ENCODE results near the gene KIF5C. TPM values are rescaled to one million over a fixed set of nuclear protein-coding genes. Genes with fewer than 3 reads are reported as not detected.

KIF5C gene
- total and polyA plus RNA-seq, 8 donors = under 0.01 to 14.7 (median 2.4) TPM

DNA sequence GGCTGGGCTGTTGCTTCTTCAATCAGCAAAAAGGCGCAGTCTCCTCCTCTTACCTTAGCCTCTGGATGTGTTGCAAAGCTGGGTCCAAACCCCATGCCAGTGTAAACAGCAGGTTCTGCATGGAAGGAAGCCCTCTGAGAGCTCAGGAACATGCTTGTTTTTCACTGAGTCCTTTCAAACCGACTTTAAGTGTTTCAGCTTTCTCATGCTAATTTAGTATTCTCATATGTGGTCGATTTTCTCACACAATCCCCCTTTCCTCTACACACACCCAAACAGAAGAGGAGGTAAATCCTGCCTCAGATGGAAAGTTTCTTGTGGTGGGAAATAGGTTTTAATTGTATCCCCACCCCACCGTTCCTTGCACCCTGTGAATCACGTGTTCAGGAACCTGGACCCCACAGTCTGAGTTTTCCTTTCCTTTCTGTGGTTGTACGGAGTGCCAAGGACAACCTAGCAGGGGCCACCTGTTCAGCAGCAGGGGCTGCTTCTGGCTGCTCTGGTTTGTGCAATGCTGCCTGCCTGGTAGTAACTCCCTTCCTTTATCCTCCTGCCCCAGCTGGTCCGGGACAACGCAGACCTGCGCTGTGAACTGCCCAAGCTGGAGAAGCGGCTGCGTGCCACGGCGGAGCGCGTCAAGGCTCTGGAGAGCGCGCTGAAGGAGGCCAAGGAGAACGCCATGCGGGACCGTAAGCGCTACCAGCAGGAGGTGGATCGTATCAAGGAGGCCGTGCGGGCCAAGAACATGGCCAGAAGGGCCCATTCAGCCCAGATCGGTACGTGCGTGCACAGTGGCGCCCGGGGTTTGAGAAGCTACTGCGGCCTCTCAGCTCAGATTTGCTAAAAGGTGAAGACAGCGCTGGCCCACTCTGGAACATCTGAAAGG, 134.8 kb downstream of the KIF5C start:
- Histone ChIP-seq H3K27ac (no peak overlapping the region), H3K4me1 (no peaks in the 10 kb centered on the region), H3K27me3 (no peaks in the 10 kb centered on the region), H3K9me3 (no peaks in the 10 kb centered on the region), H3K36me3 (peaks cover 0 to 10% (median 0%) of the 10 kb centered on the region in 4 donors), H3K4me3 (no peak overlapping the region)
- DNase-seq = no peak
- TF ChIP-seq, protein P1, sequence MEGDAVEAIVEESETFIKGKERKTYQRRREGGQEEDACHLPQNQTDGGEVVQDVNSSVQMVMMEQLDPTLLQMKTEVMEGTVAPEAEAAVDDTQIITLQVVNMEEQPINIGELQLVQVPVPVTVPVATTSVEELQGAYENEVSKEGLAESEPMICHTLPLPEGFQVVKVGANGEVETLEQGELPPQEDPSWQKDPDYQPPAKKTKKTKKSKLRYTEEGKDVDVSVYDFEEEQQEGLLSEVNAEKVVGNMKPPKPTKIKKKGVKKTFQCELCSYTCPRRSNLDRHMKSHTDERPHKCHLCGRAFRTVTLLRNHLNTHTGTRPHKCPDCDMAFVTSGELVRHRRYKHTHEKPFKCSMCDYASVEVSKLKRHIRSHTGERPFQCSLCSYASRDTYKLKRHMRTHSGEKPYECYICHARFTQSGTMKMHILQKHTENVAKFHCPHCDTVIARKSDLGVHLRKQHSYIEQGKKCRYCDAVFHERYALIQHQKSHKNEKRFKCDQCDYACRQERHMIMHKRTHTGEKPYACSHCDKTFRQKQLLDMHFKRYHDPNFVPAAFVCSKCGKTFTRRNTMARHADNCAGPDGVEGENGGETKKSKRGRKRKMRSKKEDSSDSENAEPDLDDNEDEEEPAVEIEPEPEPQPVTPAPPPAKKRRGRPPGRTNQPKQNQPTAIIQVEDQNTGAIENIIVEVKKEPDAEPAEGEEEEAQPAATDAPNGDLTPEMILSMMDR (IDR thresholded peaks at IDR 0.05) = no peak
- no peak for TF ChIP-seq POLR2AphosphoS5 (IDR thresholded peaks at IDR 0.05)
- 91 to 94% (median 94%) methylated on average over 31 of the region's 31 CpGs for WGBS, 5 donors
- intact Hi-C loops (cut with DNase I; ENCODE audit: low total_unique reads) = no loop called here

DNA sequence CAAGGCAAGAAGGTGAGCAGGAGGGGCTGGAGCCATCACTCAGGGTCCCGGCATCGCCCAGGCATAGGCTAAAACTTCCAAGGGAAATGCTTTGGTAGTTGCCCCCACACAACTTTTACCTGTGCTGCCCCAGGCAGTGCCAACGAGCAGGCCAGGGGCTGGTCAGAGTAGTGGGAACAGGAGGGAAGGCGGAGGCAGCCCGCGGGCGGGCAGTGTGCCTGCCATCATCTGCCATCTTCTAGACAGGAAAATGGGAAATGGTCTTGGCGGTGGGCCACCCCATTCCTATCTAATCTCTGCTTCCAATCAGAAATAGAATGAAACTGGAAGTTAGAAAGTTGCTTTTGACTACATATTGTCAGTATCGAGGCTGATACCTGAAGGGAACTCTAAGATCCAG, 137.5 kb downstream of the KIF5C start:
- intact Hi-C loops (cut with DNase I; ENCODE audit: low total_unique reads) = no loop called here
- WGBS, 5 donors = 86 to 95% (median 89%) methylated on average over 8 to 9 of the region's 9 CpGs
- TF ChIP-seq EP300 (IDR thresholded peaks at IDR 0.05) (no peak), POLR2A (IDR thresholded peaks at IDR 0.05) (no peak), POLR2AphosphoS5 (IDR thresholded peaks at IDR 0.05) (no peak)
- TF ChIP-seq, protein P1 (IDR thresholded peaks at IDR 0.05) = no peak
- peaks cover 0 to 10% (median 0%) of the 10 kb centered on the region in 4 donors for H3K36me3 ChIP-seq
- no peaks in the 10 kb centered on the region for H3K9me3 ChIP-seq
- no peak overlapping the region for H3K27ac ChIP-seq
- DNase-seq = no peak
- H3K27me3 ChIP-seq = no peaks in the 10 kb centered on the region
- peaks cover 0 to 7% (median 2%) of the 10 kb centered on the region in 4 donors for H3K4me1 ChIP-seq
- no peak overlapping the region for H3K4me3 ChIP-seq

DNA sequence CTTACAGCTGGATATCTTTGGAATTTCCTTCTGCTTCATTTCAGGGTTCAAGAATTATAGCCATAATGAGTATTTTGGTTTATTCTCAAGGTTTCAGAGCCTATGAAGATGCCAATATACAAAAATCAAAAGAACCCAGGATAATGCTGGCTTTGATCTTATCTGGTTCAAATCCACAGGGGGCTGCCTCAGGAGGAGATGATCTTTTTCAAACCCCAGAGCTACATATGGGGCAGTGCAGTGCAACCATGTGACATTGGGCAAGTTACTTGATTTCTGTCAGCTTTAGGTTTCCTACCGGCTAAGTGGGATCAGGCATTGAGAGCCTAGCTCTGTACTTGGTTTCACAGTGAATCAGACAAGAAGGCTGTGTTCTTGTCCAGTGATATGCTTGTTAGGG, 140.5 kb downstream of the KIF5C start:
- DNase-seq = no peak
- WGBS, 5 donors = 90 to 100% (median 97%) methylated on average over 1 of the region's 1 CpG
- TF ChIP-seq POLR2A (IDR thresholded peaks at IDR 0.05) = no peak
- no peak for TF ChIP-seq POLR2AphosphoS5 (IDR thresholded peaks at IDR 0.05)
- TF ChIP-seq, protein P1 (IDR thresholded peaks at IDR 0.05) = no peak
- no peak for TF ChIP-seq EP300 (IDR thresholded peaks at IDR 0.05)
- H3K27ac ChIP-seq = no peak overlapping the region
- H3K27me3 ChIP-seq = no peaks in the 10 kb centered on the region
- H3K4me1 ChIP-seq = peaks cover 8 to 27% (median 11%) of the 10 kb centered on the region in 4 donors
- peaks cover 0 to 2% (median 0%) of the 10 kb centered on the region in 4 donors for H3K36me3 ChIP-seq
- no peak overlapping the region for H3K4me3 ChIP-seq
- no peaks in the 10 kb centered on the region for H3K9me3 ChIP-seq
- intact Hi-C loops (cut with DNase I; ENCODE audit: low total_unique reads) = no loop called here

DNA sequence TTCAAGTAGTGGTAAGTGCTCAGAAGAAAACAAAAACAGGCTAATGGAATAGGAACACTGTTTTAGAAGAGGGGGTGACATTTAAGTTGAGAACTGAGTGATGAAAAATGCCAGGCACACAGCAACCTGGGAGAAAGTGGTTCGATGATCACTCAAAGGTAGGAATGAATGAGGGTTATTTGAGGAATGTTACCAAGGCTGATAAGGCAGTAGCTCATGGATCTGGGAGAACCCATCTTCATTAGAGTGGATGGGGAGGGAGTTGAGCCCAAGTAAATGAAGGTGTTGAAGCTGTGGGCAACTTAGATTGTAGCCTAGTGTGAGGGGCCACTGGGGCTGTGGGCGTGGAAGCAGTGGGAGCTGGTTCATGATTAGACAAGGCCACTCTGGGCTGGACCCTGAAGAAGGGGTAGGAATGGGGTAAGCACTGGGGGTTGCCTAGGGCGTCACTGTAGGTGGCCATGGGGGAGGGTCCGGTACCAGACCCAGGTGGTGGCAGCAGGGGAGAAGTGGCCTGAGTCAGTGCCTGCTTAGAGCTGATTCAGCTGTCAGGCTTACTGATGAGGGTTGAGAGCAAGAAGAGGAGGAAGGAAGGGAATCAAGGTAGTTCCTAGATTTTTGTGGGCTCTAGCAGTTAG, 141.0 kb downstream of the KIF5C start:
- 83 to 96% (median 90%) methylated on average over 4 of the region's 4 CpGs for WGBS, 5 donors
- no peaks in the 10 kb centered on the region for H3K27me3 ChIP-seq
- no peaks in the 10 kb centered on the region for H3K9me3 ChIP-seq
- no peak overlapping the region for H3K27ac ChIP-seq
- peaks cover 8 to 29% (median 14%) of the 10 kb centered on the region in 4 donors for H3K4me1 ChIP-seq
- intact Hi-C loops (cut with DNase I; ENCODE audit: low total_unique reads) = no loop called here
- H3K4me3 ChIP-seq = no peak overlapping the region
- TF ChIP-seq POLR2A (IDR thresholded peaks at IDR 0.05) (no peak), POLR2AphosphoS5 (IDR thresholded peaks at IDR 0.05) (no peak), EP300 (IDR thresholded peaks at IDR 0.05) (no peak)
- TF ChIP-seq, protein P1 (IDR thresholded peaks at IDR 0.05) = no peak
- no peak for DNase-seq
- H3K36me3 ChIP-seq = no peaks in the 10 kb centered on the region

Measured in stomach (tissue), 9 donors.